ENCODE results near the gene HOXA9. TPM values are rescaled to one million over a fixed set of nuclear protein-coding genes. Genes with fewer than 3 reads are reported as not detected.

HOXA9 gene
- total and polyA plus RNA-seq, 8 donors, result 0.25 to 68.1 TPM; not detected in 6

- DNase-seq, result peak in 1 of 2 donors; percentile 24
- TF ChIP-seq POLR2AphosphoS5 (IDR thresholded peaks at IDR 0.05), result no peak
- TF ChIP-seq, protein P1, sequence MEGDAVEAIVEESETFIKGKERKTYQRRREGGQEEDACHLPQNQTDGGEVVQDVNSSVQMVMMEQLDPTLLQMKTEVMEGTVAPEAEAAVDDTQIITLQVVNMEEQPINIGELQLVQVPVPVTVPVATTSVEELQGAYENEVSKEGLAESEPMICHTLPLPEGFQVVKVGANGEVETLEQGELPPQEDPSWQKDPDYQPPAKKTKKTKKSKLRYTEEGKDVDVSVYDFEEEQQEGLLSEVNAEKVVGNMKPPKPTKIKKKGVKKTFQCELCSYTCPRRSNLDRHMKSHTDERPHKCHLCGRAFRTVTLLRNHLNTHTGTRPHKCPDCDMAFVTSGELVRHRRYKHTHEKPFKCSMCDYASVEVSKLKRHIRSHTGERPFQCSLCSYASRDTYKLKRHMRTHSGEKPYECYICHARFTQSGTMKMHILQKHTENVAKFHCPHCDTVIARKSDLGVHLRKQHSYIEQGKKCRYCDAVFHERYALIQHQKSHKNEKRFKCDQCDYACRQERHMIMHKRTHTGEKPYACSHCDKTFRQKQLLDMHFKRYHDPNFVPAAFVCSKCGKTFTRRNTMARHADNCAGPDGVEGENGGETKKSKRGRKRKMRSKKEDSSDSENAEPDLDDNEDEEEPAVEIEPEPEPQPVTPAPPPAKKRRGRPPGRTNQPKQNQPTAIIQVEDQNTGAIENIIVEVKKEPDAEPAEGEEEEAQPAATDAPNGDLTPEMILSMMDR (IDR thresholded peaks at IDR 0.05), result no peak
- TF ChIP-seq POLR2A (IDR thresholded peaks at IDR 0.05), result no peak
- TF ChIP-seq EP300 (IDR thresholded peaks at IDR 0.05), result no peak
- peaks cover 12 to 100% (median 96%) of the 10 kb centered on the region in 3 donors for H3K27me3 ChIP-seq
- peaks cover 13 to 72% (median 54%) of the 10 kb centered on the region in 4 donors for H3K4me1 ChIP-seq
- intact Hi-C loops (cut with DNase I; ENCODE audit: low total_unique reads), result no loop called here
- H3K9me3 ChIP-seq, result no peaks in the 10 kb centered on the region
- WGBS, 5 donors, result 8 to 38% (median 18%) methylated on average over 33 to 48 of the region's 48 CpGs
- no peaks in the 10 kb centered on the region for H3K36me3 ChIP-seq
- peak overlapping the region; percentile 43 to 65 (median 54) for H3K4me3 ChIP-seq
- H3K27ac ChIP-seq, result peak overlapping the region in 3 of 5 donors; percentile 62 to 99 (median 86)
Measured at GRCh38 chr7:27154901-27155815, 10.2 kb downstream of the HOXA9 start.

DNA sequence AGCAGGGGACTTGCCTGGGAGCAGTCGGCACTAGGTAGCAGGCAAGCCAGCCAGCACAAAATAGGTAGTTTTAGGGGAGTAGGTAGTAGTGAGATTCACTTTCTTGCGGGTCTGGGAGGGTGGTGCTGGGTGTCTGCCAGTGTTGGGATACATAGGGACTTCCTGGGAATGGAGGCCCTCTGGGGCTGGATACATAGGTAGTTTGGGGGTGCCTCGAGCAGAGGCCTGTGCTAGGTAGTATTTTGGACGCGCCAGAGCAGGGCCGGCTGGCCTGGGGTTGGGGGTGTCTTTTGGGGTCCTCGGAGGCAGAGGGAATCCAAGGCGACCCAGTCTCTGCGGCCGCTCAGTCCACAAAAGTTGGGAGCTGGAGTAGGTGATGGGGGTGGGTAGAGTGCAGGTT lies 11.0 kb downstream of the HOXA9 start:
- intact Hi-C loops (cut with DNase I; ENCODE audit: low total_unique reads), result no loop called here
- WGBS, 5 donors, result 34 to 59% (median 50%) methylated on average over 9 to 10 of the region's 10 CpGs
- Histone ChIP-seq H3K9me3 (no peaks in the 10 kb centered on the region), H3K4me1 (peaks cover 13 to 69% (median 51%) of the 10 kb centered on the region in 4 donors), H3K27ac (peak overlapping the region in 2 of 5 donors; percentile 86 to 99), H3K27me3 (peaks cover 13 to 100% (median 92%) of the 10 kb centered on the region in 3 donors), H3K36me3 (no peaks in the 10 kb centered on the region), H3K4me3 (peak overlapping the region in 2 of 4 donors; percentile 57 to 65)
- DNase-seq, result peak in 1 of 2 donors; percentile 13
- TF ChIP-seq POLR2AphosphoS5 (IDR thresholded peaks at IDR 0.05) (no peak), POLR2A (IDR thresholded peaks at IDR 0.05) (no peak), EP300 (IDR thresholded peaks at IDR 0.05) (no peak)
- TF ChIP-seq, protein P1 (IDR thresholded peaks at IDR 0.05), result no peak

DNA sequence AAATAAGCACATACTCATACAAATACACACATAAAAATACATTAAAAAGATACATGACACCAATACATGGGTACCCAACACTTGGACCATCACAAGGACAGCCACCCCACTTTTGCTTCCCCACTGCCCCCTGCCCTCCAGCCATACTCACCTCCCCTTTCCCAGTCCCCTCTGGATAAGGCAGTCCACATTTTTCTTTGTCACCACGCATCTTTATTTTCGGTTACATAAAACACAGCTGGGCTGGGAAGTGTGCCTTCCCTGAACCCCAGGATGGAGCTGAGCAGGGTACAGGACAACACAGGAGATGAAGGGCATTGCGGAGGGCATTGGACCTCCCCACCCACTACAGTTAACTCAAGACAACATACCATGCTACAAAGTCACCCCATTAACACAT lies 11.8 kb downstream of the HOXA9 start:
- peak overlapping the region in 3 of 5 donors; percentile 88 to 99 (median 93) for H3K27ac ChIP-seq
- peak in 1 of 2 donors; percentile 9 for DNase-seq
- H3K4me3 ChIP-seq, result no peak overlapping the region
- no peaks in the 10 kb centered on the region for H3K9me3 ChIP-seq
- H3K4me1 ChIP-seq, result peaks cover 13 to 66% (median 54%) of the 10 kb centered on the region in 4 donors
- TF ChIP-seq, protein P1 (IDR thresholded peaks at IDR 0.05), result no peak
- TF ChIP-seq EP300 (IDR thresholded peaks at IDR 0.05), result no peak
- no peak for TF ChIP-seq POLR2AphosphoS5 (IDR thresholded peaks at IDR 0.05)
- TF ChIP-seq POLR2A (IDR thresholded peaks at IDR 0.05), result no peak
- no peaks in the 10 kb centered on the region for H3K36me3 ChIP-seq
- 30 to 62% (median 46%) methylated on average over 3 of the region's 3 CpGs for WGBS, 5 donors
- peaks cover 13 to 100% (median 93%) of the 10 kb centered on the region in 3 donors for H3K27me3 ChIP-seq
- intact Hi-C loops (cut with DNase I; ENCODE audit: low total_unique reads), result no loop called here

DNA sequence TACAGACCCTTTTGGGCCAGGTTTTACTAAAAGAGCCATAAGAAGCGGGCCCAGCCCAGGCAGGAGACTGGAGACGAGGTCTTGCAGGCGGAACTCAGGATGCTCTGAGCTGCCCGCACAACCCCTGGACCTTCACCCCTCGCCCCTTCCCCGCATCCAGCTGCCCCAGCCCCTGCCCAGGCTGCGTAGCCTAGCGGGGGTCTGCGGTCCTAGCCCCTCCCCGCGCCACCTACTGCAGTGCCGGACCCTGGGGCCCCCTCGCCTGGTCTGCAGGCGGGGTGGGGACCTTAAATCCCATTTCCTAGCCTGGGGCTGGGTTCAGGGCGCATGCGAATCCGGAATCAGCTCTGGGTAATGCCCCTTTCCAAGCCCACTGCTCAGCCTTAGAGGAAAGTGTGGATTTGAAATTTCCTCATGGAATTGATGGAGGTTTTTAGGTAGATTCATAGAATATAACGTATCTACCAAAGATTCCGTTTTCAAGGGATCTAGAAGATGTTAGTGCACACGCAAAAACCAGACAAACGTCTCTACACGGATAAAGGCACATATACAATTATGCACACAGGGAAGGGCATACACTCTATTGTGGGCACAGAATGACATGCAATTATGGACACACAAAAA lies 12.4 kb downstream of the HOXA9 start:
- Histone ChIP-seq H3K4me3 (peak overlapping the region; percentile 46 to 64 (median 52)), H3K9me3 (peaks cover 0 to 1% (median 0%) of the 10 kb centered on the region in 4 donors), H3K27me3 (peaks cover 11 to 100% (median 93%) of the 10 kb centered on the region in 3 donors), H3K36me3 (no peaks in the 10 kb centered on the region), H3K27ac (peak overlapping the region; percentile 66 to 99 (median 88)), H3K4me1 (peaks cover 13 to 71% (median 58%) of the 10 kb centered on the region in 4 donors)
- TF ChIP-seq, protein P1 (IDR thresholded peaks at IDR 0.05), result no peak
- TF ChIP-seq POLR2A (IDR thresholded peaks at IDR 0.05) (no peak), POLR2AphosphoS5 (IDR thresholded peaks at IDR 0.05) (no peak), EP300 (IDR thresholded peaks at IDR 0.05) (no peak)
- peak in 1 of 2 donors; percentile 5 for DNase-seq
- 23 to 37% (median 28%) methylated on average over 14 to 22 of the region's 22 CpGs for WGBS, 5 donors
- intact Hi-C loops (cut with DNase I; ENCODE audit: low total_unique reads), result no loop called here

All from stomach (tissue), 9 donors.